Measurements from ENCODE around the gene MICALL1.

MICALL1 gene

GRCh38 chr22:37870273-37870672 lies 35.8 kb upstream of the MICALL1 start:
- DNase-seq: no peak
- Histone ChIP-seq H3K36me3 (peaks cover 86% of the 10 kb centered on the region), H3K4me3 (ENCODE audit: low read depth, low read length) (no peak overlapping the region), H3K9me3 (ENCODE audit: severe bottlenecking) (no peaks in the 10 kb centered on the region), H3K27me3 (ENCODE audit: insufficient read depth, low read depth, severe bottlenecking) (no peaks in the 10 kb centered on the region), H3K27ac (no peak overlapping the region)
- no peak for TF ChIP-seq CTCF (IDR thresholded peaks at IDR 0.05; ENCODE audit: low read depth, low read length)

- Histone ChIP-seq H3K27me3 (ENCODE audit: insufficient read depth, low read depth, severe bottlenecking) (no peaks in the 10 kb centered on the region), H3K27ac (no peak overlapping the region), H3K36me3 (peaks cover 81% of the 10 kb centered on the region), H3K9me3 (ENCODE audit: severe bottlenecking) (no peaks in the 10 kb centered on the region), H3K4me3 (ENCODE audit: low read depth, low read length) (no peak overlapping the region)
- TF ChIP-seq CTCF (IDR thresholded peaks at IDR 0.05; ENCODE audit: low read depth, low read length): no peak
- DNase-seq: no peak
These were observed 25.2 kb upstream of the MICALL1 start for GRCh38 chr22:37880668-37881440.

GRCh38 chr22:37884420-37884819 lies 21.7 kb upstream of the MICALL1 start:
- Histone ChIP-seq H3K9me3 (ENCODE audit: severe bottlenecking) (no peaks in the 10 kb centered on the region), H3K36me3 (peaks cover 79% of the 10 kb centered on the region), H3K27ac (no peak overlapping the region), H3K4me3 (ENCODE audit: low read depth, low read length) (no peak overlapping the region), H3K27me3 (ENCODE audit: insufficient read depth, low read depth, severe bottlenecking) (no peaks in the 10 kb centered on the region)
- TF ChIP-seq CTCF (IDR thresholded peaks at IDR 0.05; ENCODE audit: low read depth, low read length): no peak
- no peak for DNase-seq

- no peak for DNase-seq
- H3K9me3 ChIP-seq (ENCODE audit: severe bottlenecking): no peaks in the 10 kb centered on the region
- H3K36me3 ChIP-seq: peaks cover 71% of the 10 kb centered on the region
- peak; percentile 59 for TF ChIP-seq CTCF (IDR thresholded peaks at IDR 0.05; ENCODE audit: low read depth, low read length)
- H3K27me3 ChIP-seq (ENCODE audit: insufficient read depth, low read depth, severe bottlenecking): no peaks in the 10 kb centered on the region
- H3K4me3 ChIP-seq (ENCODE audit: low read depth, low read length): no peak overlapping the region
- H3K27ac ChIP-seq: no peak overlapping the region
These were observed 18.3 kb upstream of the MICALL1 start for GRCh38 chr22:37887584-37888378.

- no peak overlapping the region for H3K27ac ChIP-seq
- H3K4me3 ChIP-seq (ENCODE audit: low read depth, low read length): no peak overlapping the region
- TF ChIP-seq CTCF (IDR thresholded peaks at IDR 0.05; ENCODE audit: low read depth, low read length): no peak
- H3K36me3 ChIP-seq: peaks cover 46% of the 10 kb centered on the region
- H3K9me3 ChIP-seq (ENCODE audit: severe bottlenecking): no peaks in the 10 kb centered on the region
- no peak for DNase-seq
- H3K27me3 ChIP-seq (ENCODE audit: insufficient read depth, low read depth, severe bottlenecking): no peaks in the 10 kb centered on the region
These were observed 14.2 kb upstream of the MICALL1 start for GRCh38 chr22:37891926-37892325.

Measured in WERI-Rb-1 (cell line).